Esophagus (tissue), 2 donors: ENCODE measurements around the gene CTCF. TPM values are rescaled to one million over a fixed set of nuclear protein-coding genes. Genes with fewer than 3 reads are reported as not detected.
A peak's percentile ranks its signal among the peaks of the same experiment; 100 is the strongest.
"Not testable (repeated sequence)": the region's sequence is repeated elsewhere in the genome, so short reads cannot be mapped to it uniquely, and the experiment has no call there.

Experiments
- H3K27ac ChIP-seq, 2 donors: one replicate each; pipeline ENCODE4 v1.5.1; 2013; ENCODE audit warnings: low read depth in 2 of 2, mild to moderate bottlenecking in 2 of 2, inconsistent platforms in 1 of 2, low read length in 1 of 2, moderate library complexity in 1 of 2
- H3K27me3 ChIP-seq, 2 donors: one replicate each; pipeline ENCODE4 v1.6.1; 2013; ENCODE audit warnings: low read length in 2 of 2, control low read depth in 1 of 2, mild to moderate bottlenecking in 1 of 2; ENCODE audit not compliant: insufficient read depth in 2 of 2, control insufficient read depth in 1 of 2
- H3K36me3 ChIP-seq, 2 donors: one replicate each; pipeline ENCODE4 v1.6.1; 2013; ENCODE audit warnings: low read length in 1 of 2; ENCODE audit not compliant: control insufficient read depth in 2 of 2, insufficient read depth in 2 of 2
- H3K4me1 ChIP-seq, 2 donors: one replicate each; pipeline ENCODE4 v1.6.1; 2013; ENCODE audit warnings: low read length in 1 of 2; ENCODE audit not compliant: control insufficient read depth in 2 of 2, insufficient read depth in 2 of 2
- H3K4me3 ChIP-seq, 2 donors: one replicate each; pipeline ENCODE4 v1.5.1; 2013; ENCODE audit warnings: low read length in 2 of 2, mild to moderate bottlenecking in 2 of 2, low read depth in 1 of 2, moderate library complexity in 1 of 2
- H3K9me3 ChIP-seq, 2 donors: one replicate each; pipeline ENCODE4 v1.6.1; 2013; ENCODE audit warnings: mild to moderate bottlenecking in 2 of 2, low read depth in 1 of 2, low read length in 1 of 2, moderate library complexity in 1 of 2; ENCODE audit not compliant: control insufficient read depth in 2 of 2, insufficient read depth in 1 of 2
- WGBS, 2 donors: extraction: QIAGEN DNeasy Blood & Tissue Kit; methylation state at CpG; one replicate each; pipeline ENCODE4 v1.1.7; 2013; 5-methylcytosine and 5-hydroxymethylcytosine counted together
- polyA plus RNA-seq, 2 donors: library from polyadenylated mRNA; stranded (reverse); fragments of 200-250 nt; gene quantifications; one replicate each; pipeline ENCODE4 v1.2.3, GENCODE V29; 2013
- donor health status: healthy with polysubstance abuse.
- donor health status: Bipolar disorder and iron deficiency.

CTCF gene
- polyA plus RNA-seq, 2 donors, result 16.9 to 21.3 TPM

- not testable (repeated sequence) for H3K9me3 ChIP-seq, H3K4me3 ChIP-seq, H3K36me3 ChIP-seq, H3K27ac ChIP-seq, H3K27me3 ChIP-seq, H3K4me1 ChIP-seq
- 81% methylated on average over 5 to 6 of the region's 6 CpGs for WGBS, 2 donors
Observed at GRCh38 chr16:67533987-67534386, 28.3 kb upstream of the CTCF start.

GRCh38 chr16:67534431-67534830 lies 27.9 kb upstream of the CTCF start:
- peaks cover 4 to 7% of the 10 kb centered on the region in 2 donors for H3K4me1 ChIP-seq
- H3K36me3 ChIP-seq, result no peaks in the 10 kb centered on the region
- H3K27ac ChIP-seq, result no peak overlapping the region
- no peak overlapping the region for H3K4me3 ChIP-seq
- no peaks in the 10 kb centered on the region for H3K27me3 ChIP-seq
- no peaks in the 10 kb centered on the region for H3K9me3 ChIP-seq

GRCh38 chr16:67535201-67535600 lies 27.1 kb upstream of the CTCF start:
- H3K9me3 ChIP-seq, result no peaks in the 10 kb centered on the region
- 68 to 78% methylated on average over 2 of the region's 2 CpGs for WGBS, 2 donors
- no peak overlapping the region for H3K27ac ChIP-seq
- H3K27me3 ChIP-seq, result no peaks in the 10 kb centered on the region
- no peak overlapping the region for H3K4me3 ChIP-seq
- H3K4me1 ChIP-seq, result peaks cover 3 to 7% of the 10 kb centered on the region in 2 donors
- peaks cover 0 to 5% of the 10 kb centered on the region in 2 donors for H3K36me3 ChIP-seq

- 1 to 2% methylated on average over 28 to 32 of the region's 32 CpGs for WGBS, 2 donors
- peaks cover 7% of the 10 kb centered on the region in 2 donors for H3K4me1 ChIP-seq
Observed at GRCh38 chr16:67537270-67537635, 25.1 kb upstream of the CTCF start.

GRCh38 chr16:67537636-67538591 lies 24.4 kb upstream of the CTCF start:
- Histone ChIP-seq H3K27ac (peak overlapping the region; percentile 63 to 81), H3K27me3 (no peaks in the 10 kb centered on the region), H3K4me3 (peak overlapping the region; percentile 70), H3K4me1 (peaks cover 7% of the 10 kb centered on the region in 2 donors), H3K36me3 (peaks cover 6 to 22% of the 10 kb centered on the region in 2 donors), H3K9me3 (peaks cover 0 to 2% of the 10 kb centered on the region in 2 donors)
- 1% methylated on average over 63 to 97 of the region's 97 CpGs for WGBS, 2 donors

More at GRCh38 chr16:67537270-67537635, 25.1 kb upstream of the CTCF start:
- peaks cover 6 to 21% of the 10 kb centered on the region in 2 donors for H3K36me3 ChIP-seq
- peak overlapping the region; percentile 63 to 81 for H3K27ac ChIP-seq
- H3K9me3 ChIP-seq, result peaks cover 0 to 2% of the 10 kb centered on the region in 2 donors
- no peaks in the 10 kb centered on the region for H3K27me3 ChIP-seq
- H3K4me3 ChIP-seq, result peak overlapping the region; percentile 70

GRCh38 chr16:67538666-67539101 lies 23.6 kb upstream of the CTCF start:
- Histone ChIP-seq H3K9me3 (peaks cover 0 to 2% of the 10 kb centered on the region in 2 donors), H3K27me3 (no peaks in the 10 kb centered on the region), H3K27ac (peak overlapping the region; percentile 63 to 81), H3K4me1 (peaks cover 7 to 8% of the 10 kb centered on the region in 2 donors), H3K4me3 (peak overlapping the region; percentile 70), H3K36me3 (peaks cover 6 to 30% of the 10 kb centered on the region in 2 donors)
- 37 to 38% methylated on average over 23 of the region's 23 CpGs for WGBS, 2 donors

- Histone ChIP-seq H3K4me3 (no peak overlapping the region), H3K4me1 (peaks cover 7 to 10% of the 10 kb centered on the region in 2 donors), H3K27ac (no peak overlapping the region), H3K36me3 (peaks cover 6 to 31% of the 10 kb centered on the region in 2 donors), H3K27me3 (no peaks in the 10 kb centered on the region), H3K9me3 (peaks cover 0 to 2% of the 10 kb centered on the region in 2 donors)
- WGBS, 2 donors, result 56 to 61% methylated on average over 4 of the region's 4 CpGs
Observed at GRCh38 chr16:67539271-67539670, 23.1 kb upstream of the CTCF start.

- H3K27me3 ChIP-seq, result no peaks in the 10 kb centered on the region
- H3K27ac ChIP-seq, result no peak overlapping the region
- peaks cover 0 to 2% of the 10 kb centered on the region in 2 donors for H3K9me3 ChIP-seq
- H3K4me3 ChIP-seq, result no peak overlapping the region
- H3K4me1 ChIP-seq, result peaks cover 7 to 16% of the 10 kb centered on the region in 2 donors
- WGBS, 2 donors, result 84 to 85% methylated on average over 25 to 27 of the region's 27 CpGs
- H3K36me3 ChIP-seq, result peaks cover 11 to 37% of the 10 kb centered on the region in 2 donors
Observed at GRCh38 chr16:67539691-67540635, 22.4 kb upstream of the CTCF start.

- Histone ChIP-seq H3K9me3 (peaks cover 0 to 2% of the 10 kb centered on the region in 2 donors), H3K4me3 (no peak overlapping the region), H3K36me3 (peaks cover 11 to 40% of the 10 kb centered on the region in 2 donors), H3K4me1 (peaks cover 7 to 23% of the 10 kb centered on the region in 2 donors), H3K27ac (no peak overlapping the region), H3K27me3 (no peaks in the 10 kb centered on the region)
- WGBS, 2 donors, result 100% methylated on average over 1 of the region's 1 CpG
Observed at GRCh38 chr16:67540756-67541155, 21.6 kb upstream of the CTCF start.
